ENCODE data around the gene C3.

DNA sequence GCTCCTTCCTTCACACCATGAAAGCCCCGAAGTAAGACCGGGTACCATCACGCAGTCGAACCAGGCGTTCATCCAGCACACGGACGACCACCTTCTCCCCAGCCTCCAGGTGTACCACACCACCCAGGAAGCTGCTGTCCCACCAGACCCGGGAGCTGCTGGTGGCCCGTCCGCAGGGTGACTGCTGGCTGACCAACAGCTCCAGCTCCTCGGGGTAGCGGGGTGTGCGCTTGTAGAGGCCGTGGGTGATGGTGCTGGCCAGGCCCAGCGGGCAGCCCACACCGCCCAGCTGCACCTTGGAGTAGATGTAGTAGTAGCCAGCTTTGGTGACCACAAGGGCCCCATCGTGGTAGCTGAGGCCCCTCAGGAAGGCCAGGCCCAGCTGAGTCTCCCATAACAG lies 55.5 kb downstream of the C3 start:
- no peak for TF ChIP-seq POLR2A (IDR thresholded peaks at IDR 0.05)
- TF ChIP-seq, protein P1, sequence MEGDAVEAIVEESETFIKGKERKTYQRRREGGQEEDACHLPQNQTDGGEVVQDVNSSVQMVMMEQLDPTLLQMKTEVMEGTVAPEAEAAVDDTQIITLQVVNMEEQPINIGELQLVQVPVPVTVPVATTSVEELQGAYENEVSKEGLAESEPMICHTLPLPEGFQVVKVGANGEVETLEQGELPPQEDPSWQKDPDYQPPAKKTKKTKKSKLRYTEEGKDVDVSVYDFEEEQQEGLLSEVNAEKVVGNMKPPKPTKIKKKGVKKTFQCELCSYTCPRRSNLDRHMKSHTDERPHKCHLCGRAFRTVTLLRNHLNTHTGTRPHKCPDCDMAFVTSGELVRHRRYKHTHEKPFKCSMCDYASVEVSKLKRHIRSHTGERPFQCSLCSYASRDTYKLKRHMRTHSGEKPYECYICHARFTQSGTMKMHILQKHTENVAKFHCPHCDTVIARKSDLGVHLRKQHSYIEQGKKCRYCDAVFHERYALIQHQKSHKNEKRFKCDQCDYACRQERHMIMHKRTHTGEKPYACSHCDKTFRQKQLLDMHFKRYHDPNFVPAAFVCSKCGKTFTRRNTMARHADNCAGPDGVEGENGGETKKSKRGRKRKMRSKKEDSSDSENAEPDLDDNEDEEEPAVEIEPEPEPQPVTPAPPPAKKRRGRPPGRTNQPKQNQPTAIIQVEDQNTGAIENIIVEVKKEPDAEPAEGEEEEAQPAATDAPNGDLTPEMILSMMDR (IDR thresholded peaks at IDR 0.05), result no peak
